ENCODE measurements around the gene RFPL4A.
"Not testable (repeated sequence)": the region's sequence is repeated elsewhere in the genome, so short reads cannot be mapped to it uniquely, and the experiment has no call there.

Gene RFPL4A

DNA sequence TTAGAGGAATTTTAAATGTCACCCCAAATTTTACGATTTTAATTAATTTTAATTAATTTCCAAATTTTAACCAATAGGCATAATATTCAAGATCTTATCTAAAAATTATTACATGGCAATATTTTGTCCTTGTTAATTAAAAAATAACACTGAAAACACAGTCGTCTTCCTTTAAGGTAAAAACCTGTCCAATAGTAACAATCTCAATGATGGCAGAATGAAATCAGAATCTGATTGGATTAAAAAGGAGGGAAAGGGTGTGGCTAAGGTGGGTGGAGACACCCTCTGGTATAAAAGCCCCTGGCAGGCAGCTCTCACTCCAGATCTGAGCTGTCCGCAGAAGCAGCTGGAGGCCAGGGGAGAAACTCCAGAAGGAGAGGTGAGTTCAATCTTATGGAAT lies at the start of gene RFPL4A:
TSS of gene RFPL4A (plus strand) at position 301 of the 400 bp plus-strand sequence. CDS start 2,704 bp downstream, outside the sequence.
- DNase-seq: not testable (repeated sequence)

GRCh38 chr19:55711719-55712118 lies 47.2 kb upstream of the RFPL4A start:
- DNase-seq: no peak

GRCh38 chr19:55712804-55713631 lies 45.9 kb upstream of the RFPL4A start:
- no peak for DNase-seq

- no peak for DNase-seq
These were observed 42.4 kb upstream of the RFPL4A start for GRCh38 chr19:55716531-55716930.

DNA sequence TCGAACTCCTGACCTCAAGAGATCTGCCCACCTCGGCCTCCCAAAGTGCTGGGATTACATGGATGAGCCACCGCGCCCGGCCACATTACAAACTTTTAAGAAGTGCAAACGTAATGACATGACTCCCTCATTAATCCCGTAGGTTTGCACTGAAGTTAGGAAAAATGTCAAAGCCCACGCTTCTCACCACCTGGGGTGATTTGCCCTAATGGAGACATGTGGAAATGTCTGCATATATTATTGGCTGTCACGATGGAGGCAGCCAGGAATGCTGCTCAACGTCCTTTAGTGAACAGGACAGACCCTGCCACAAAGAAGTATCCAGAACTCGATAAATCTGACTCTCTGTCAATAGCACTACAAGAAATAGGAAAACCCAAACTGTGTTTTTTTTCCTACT lies 41.6 kb upstream of the RFPL4A start:
- DNase-seq: no peak

- not testable (repeated sequence) for DNase-seq
These were observed 40.8 kb upstream of the RFPL4A start for GRCh38 chr19:55717879-55718711.

DNA sequence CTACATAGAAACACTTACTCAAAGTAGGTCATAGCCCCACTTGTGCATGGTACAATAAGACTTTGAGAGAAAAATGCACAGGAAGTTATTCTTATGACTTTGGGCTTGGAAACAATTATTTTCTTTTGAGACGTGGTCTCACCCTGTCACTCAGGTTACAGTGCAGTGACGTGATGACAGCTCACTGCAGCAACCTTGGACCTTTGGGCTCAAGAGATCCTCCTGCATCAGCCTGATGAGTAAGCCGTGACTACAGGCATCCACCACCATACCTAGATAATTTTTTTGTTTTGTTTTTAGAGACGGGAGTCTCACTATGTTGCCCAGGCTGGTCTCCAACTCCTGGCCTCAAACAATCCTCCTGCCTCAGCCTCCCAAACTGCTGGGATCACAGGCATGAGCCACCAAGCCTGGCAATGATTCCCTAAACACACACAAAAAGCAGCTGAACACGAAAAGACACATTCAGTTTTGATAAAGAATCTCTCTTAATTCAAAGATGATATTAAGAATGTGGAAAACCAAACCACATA lies 38.6 kb upstream of the RFPL4A start:
- DNase-seq: no peak

DNA sequence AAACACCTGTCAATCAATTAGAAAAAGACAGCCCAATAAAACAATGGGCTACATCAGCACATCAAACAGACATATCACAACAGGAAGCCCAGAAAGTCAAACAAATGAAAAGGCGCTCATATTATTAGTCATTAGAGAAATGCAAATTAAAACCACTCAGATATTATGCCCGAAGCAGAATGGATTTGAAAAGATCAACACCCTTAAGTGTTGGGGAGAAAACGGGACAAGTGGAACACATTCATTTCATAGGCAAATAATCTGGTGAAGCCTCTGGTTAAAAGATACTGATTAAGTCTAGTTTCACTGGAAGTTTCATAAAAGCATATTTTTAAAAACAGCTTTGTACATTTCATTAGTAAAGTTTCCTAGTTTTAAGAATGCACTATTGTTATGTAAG lies 38.1 kb upstream of the RFPL4A start:
- DNase-seq: no peak

- DNase-seq: no peak
These were observed 35.4 kb upstream of the RFPL4A start for GRCh38 chr19:55723491-55723890.

DNA sequence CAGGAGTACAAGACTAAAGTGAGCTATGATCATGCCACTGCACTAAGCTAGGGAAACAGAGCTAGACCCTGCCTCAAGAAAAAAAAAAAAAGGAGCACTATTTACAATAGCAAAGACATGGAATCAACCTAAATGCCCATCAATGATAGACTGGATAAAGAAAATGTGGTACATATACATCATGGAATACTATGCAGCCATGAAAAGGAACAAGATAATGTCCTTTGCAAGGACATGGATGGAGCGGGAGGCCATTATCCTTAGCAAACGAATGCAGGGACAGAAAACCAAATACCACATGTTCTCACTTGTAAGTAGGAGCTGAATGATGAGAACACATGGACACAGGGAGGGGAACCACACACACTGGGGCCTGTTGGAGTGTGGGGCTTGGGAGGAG lies 28.5 kb upstream of the RFPL4A start:
- DNase-seq: not testable (repeated sequence)

DNA sequence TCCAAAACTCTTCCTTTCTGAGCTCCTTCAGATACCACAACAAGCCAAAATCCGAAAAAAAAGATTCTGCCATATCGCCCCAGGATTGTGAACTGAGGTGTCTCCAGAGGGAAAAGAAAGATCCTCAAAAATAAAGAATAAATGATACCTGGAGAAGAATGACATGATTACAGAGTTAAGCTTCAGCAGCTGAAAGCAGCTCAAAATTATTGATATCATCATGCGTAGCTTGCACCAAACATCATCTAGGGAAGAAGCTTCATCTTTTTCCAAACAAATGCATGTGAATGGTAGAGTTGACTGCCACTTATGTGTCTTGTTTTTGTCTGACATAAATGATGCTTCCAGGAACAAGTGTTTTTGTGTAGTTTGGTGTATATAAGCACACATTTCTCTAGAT lies 20.6 kb upstream of the RFPL4A start, which contains the start of gene NLRP9:
TSS of gene NLRP9 (minus strand) at position 101 of the 400 bp plus-strand sequence. CDS start at position 73, 28 bp downstream.
- DNase-seq: no peak

GRCh38 chr19:55750715-55751114 lies 8.2 kb upstream of the RFPL4A start:
- no peak for DNase-seq

GRCh38 chr19:55753401-55753800 lies 5.5 kb upstream of the RFPL4A start:
- no peak for DNase-seq

DNA sequence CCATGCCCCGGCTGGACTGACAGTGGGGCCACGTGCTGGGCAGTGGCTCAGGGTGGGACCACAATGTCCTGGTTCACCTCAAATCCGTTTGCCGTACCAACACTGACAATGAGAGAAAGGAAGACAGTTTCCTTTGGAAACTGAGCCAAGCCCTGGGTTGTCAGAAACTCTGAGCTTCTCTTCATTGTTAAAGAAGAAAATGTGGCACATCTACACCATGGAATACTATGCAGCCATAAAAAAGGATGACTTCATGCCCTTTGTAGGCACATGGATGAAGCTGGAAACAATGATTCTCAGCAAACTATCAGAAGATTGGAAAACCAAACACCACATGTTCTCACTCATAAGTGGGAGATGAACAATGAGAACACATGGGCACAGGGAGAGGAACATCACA lies 2.1 kb upstream of the RFPL4A start:
- not testable (repeated sequence) for DNase-seq

- peak; percentile 20 for DNase-seq
These were observed 7.6 kb downstream of the RFPL4A start for GRCh38 chr19:55766466-55766865.

DNA sequence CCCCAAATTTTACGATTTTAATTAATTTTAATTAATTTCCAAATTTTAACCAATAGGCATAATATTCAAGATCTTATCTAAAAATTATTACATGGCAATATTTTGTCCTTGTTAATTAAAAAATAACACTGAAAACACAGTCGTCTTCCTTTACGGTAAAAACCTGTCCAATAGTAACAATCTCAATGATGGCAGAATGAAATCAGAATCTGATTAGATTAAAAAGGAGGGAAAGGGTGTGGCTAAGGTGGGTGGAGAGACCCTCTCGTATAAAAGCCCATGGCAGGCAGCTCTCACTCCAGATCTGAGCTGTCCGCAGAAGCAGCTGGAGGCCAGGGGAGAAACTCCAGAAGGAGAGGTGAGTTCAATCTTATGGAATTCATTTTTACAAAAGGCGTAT lies 9.9 kb downstream of the RFPL4A start, which contains the start of gene RFPL4AL1:
TSS of gene RFPL4AL1 (plus strand) at position 301 of the 400 bp plus-strand sequence. CDS start 2,687 bp downstream, outside the sequence.
- not testable (repeated sequence) for DNase-seq

- not testable (repeated sequence) for DNase-seq
These were observed 10.7 kb downstream of the RFPL4A start for GRCh38 chr19:55769632-55770031.

- DNase-seq: no peak
These were observed 18.6 kb downstream of the RFPL4A start for GRCh38 chr19:55777528-55777927.

GRCh38 chr19:55778331-55778730 lies 19.4 kb downstream of the RFPL4A start:
- no peak for DNase-seq

DNA sequence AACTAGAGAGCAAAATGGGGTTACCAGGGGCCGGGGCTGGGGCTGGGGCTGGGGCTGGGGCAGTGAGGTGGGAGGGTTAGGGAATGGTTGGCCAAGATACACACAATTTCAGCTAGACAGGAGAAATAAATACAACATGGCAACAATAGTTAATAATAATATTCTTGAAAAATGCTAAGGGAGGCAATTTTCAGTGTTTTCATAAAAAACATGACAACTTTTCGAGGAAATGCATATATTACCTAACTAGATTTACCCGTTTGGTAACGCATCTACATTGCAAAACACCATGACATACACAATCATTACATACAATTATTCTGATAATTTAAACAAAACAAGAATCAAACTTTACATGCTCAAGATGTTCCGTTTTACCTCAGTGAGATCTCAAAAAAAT lies 22.2 kb downstream of the RFPL4A start:
- no peak for DNase-seq

- DNase-seq: no peak
These were observed 36.1 kb downstream of the RFPL4A start for GRCh38 chr19:55795021-55795420.

DNA sequence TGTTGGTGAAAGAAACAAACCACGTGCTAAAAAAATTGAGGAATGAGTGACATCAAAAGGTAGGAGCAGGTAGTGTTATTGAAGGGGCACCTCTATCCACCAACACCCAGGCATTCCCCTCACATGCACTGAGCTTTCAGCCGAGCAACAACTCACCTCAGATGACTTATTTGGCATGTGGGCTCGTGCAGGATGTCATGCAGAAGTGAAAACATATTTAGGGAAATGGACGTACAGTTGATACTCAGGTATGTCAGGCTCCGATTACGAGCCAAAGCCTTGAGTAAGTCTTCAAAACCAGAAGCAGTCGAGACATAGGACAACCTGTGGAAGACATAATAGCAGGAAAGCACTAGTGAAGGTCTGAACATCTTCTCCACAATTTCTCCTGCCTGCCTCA lies 42.5 kb downstream of the RFPL4A start:
- DNase-seq: no peak

GRCh38 chr19:55802281-55802680 lies 43.4 kb downstream of the RFPL4A start:
- no peak for DNase-seq
